ENCODE data around the gene F10. TPM values are rescaled to one million over a fixed set of nuclear protein-coding genes. Genes with fewer than 3 reads are reported as not detected.

Gene F10
- total RNA-seq, 1 donor from 2014 or later = 0.08 TPM

- Histone ChIP-seq H3K36me3 (ENCODE audit: control insufficient read depth, insufficient read depth, low read length) (peaks cover 3% of the 10 kb centered on the region), H3K4me3 (ENCODE audit: low read depth, low read length) (no peak overlapping the region)
These were observed 67.6 kb downstream of the F10 start for GRCh38 chr13:113190181-113190580.

GRCh38 chr13:113192279-113192678 lies 69.7 kb downstream of the F10 start:
- DNase-seq (ENCODE audit: low read depth) = no peak
- no peak overlapping the region for H3K4me3 ChIP-seq (ENCODE audit: low read depth, low read length)
- no peaks in the 10 kb centered on the region for H3K27me3 ChIP-seq (ENCODE audit: control insufficient read depth, insufficient read depth, low read length)
- TF ChIP-seq CTCF (IDR thresholded peaks at IDR 0.05; ENCODE audit: insufficient read depth, low read length, poor library complexity, severe bottlenecking) = no peak
- peaks cover 4% of the 10 kb centered on the region for H3K36me3 ChIP-seq (ENCODE audit: control insufficient read depth, insufficient read depth, low read length)

More at GRCh38 chr13:113190181-113190580, 67.6 kb downstream of the F10 start:
- no peak for TF ChIP-seq CTCF (IDR thresholded peaks at IDR 0.05; ENCODE audit: insufficient read depth, low read length, poor library complexity, severe bottlenecking)
- H3K27me3 ChIP-seq (ENCODE audit: control insufficient read depth, insufficient read depth, low read length) = no peaks in the 10 kb centered on the region
- DNase-seq (ENCODE audit: low read depth) = no peak

DNA sequence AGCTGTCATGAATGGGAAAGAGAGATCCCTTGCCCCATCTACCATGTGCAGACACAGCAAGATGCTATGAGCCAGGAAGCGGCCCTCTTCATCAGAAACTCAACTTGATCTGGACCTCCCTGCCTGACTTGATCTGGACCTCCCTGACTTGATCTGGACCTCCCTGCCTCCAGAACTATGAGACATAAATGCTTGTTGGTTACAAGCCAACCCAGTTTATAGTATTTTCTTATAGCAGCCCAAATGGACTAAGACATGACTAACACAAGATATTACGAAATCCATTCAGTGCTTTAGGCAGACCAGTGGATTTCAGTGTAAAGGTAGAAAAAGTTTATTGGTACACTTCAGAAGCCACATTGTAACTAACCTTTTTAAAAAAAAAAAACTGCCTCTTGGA lies 70.3 kb downstream of the F10 start:
- no peak for TF ChIP-seq CTCF (IDR thresholded peaks at IDR 0.05; ENCODE audit: insufficient read depth, low read length, poor library complexity, severe bottlenecking)
- Histone ChIP-seq H3K36me3 (ENCODE audit: control insufficient read depth, insufficient read depth, low read length) (peaks cover 4% of the 10 kb centered on the region), H3K4me3 (ENCODE audit: low read depth, low read length) (no peak overlapping the region), H3K27me3 (ENCODE audit: control insufficient read depth, insufficient read depth, low read length) (no peaks in the 10 kb centered on the region)
- DNase-seq (ENCODE audit: low read depth) = no peak

DNA sequence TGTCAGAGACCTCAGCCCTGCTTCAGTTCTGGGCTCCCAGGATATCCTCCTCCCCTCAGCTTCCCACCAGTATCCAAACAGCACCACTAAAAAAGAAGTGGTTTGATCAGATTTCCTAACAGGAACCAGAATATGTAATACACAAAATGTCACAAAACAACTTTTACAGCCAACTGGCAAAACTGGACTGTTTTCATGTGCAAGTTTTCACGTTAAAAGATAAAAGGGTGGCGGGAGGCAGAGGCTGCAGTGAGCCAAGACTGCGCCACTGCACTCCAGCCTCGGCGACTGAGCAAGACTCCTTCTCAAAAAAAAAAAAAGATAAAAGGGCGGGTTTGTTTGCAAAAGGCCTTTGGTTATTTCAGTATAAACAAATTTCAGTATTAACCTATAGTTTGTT lies 72.8 kb downstream of the F10 start:
- DNase-seq (ENCODE audit: low read depth) = no peak
- peaks cover 3% of the 10 kb centered on the region for H3K36me3 ChIP-seq (ENCODE audit: control insufficient read depth, insufficient read depth, low read length)
- no peak overlapping the region for H3K4me3 ChIP-seq (ENCODE audit: low read depth, low read length)
- H3K27me3 ChIP-seq (ENCODE audit: control insufficient read depth, insufficient read depth, low read length) = no peaks in the 10 kb centered on the region
- TF ChIP-seq CTCF (IDR thresholded peaks at IDR 0.05; ENCODE audit: insufficient read depth, low read length, poor library complexity, severe bottlenecking) = no peak

DNA sequence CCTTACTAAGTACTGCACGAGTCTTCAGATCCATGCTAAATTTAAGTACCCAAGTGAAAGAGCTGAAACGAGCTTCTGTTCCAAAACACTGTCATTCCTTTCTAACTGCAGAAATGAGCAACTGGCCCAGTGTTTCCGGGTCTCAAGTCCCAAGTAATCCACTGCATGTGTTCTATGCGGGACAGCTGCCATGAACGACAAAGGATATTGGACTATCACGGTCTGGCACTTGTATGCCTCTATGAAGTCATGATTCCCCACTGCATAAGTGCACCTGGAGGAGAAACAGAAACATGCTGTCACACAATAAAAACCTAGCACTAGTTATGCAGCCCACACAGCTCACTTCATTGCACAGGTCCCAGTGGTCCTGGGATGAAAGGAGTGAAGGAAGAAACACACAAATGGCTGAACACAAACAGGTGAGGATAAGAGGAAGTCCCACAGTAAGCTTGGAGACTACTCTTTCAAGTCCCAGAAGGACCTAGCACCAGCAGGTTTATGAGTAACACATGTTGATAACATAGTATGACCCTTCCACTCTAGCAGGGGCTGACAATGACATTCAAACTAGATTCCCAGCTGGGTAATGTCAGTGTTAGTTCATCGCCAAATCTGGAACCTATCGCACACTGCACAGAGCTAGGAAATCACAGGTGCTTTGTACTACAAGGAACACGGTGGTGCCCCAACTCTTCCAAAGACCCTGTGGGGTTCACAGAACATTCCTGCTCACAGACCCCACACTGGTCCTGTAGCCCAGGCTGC lies 74.6 kb downstream of the F10 start:
- H3K4me3 ChIP-seq (ENCODE audit: low read depth, low read length) = no peak overlapping the region
- TF ChIP-seq CTCF (IDR thresholded peaks at IDR 0.05; ENCODE audit: insufficient read depth, low read length, poor library complexity, severe bottlenecking) = no peak
- no peaks in the 10 kb centered on the region for H3K27me3 ChIP-seq (ENCODE audit: control insufficient read depth, insufficient read depth, low read length)
- DNase-seq (ENCODE audit: low read depth) = no peak
- H3K36me3 ChIP-seq (ENCODE audit: control insufficient read depth, insufficient read depth, low read length) = peaks cover 3% of the 10 kb centered on the region

Other genes with a start within 250 kb of the F10 start
- 12.3 and 13.8 TPM in 2 replicates for gene MCF2L, start 153.6 kb upstream of the F10 start, total RNA-seq
- gene F7, start 17.0 kb upstream of the F10 start, total RNA-seq = 0.38 and 0.55 TPM in 2 replicates
- gene PROZ, start 35.8 kb downstream of the F10 start, total RNA-seq = not detected in 2 replicates
- gene PCID2, start 85.9 kb downstream of the F10 start, total RNA-seq = 34.8 and 36.9 TPM in 2 replicates
- 90.4 and 96.0 TPM in 2 replicates for gene CUL4A, start 86.8 kb downstream of the F10 start, total RNA-seq
- 273 and 317 TPM in 2 replicates for gene LAMP1, start 174.4 kb downstream of the F10 start, total RNA-seq
- 2.3 and 5.4 TPM in 2 replicates for gene GRTP1, start 241.3 kb downstream of the F10 start, total RNA-seq

Data from kidney epithelial cell (primary cell).